SK-N-SH treated with all-trans-retinoic acid at 6 μM for 48 hours (cell line): ENCODE results near the gene MAPKAPK2.

Source experiments
- ARNTL ChIP-seq: fragments of 450-650 bp; formaldehyde crosslinking; IDR thresholded peaks from 2 replicates; pipeline ENCODE4 v1.5.0; 2020; ENCODE audit warnings: low read depth, mild to moderate bottlenecking, moderate library complexity, borderline replicate concordance
- CREB5 ChIP-seq: fragments of 250-450 bp; sonication (Bioruptor Pico); IDR thresholded peaks from 2 replicates; pipeline ENCODE4 v1.5.1; 2020; ENCODE audit warnings: low read depth, mild to moderate bottlenecking, moderate library complexity
- ESRRG ChIP-seq: fragments of 250-450 bp; sonication (Bioruptor Pico); IDR thresholded peaks from 2 replicates; pipeline ENCODE4 v1.6.1; 2021; ENCODE audit warnings: mild to moderate bottlenecking
- PATZ1 ChIP-seq: fragments of 250-450 bp; sonication (Bioruptor Pico); IDR thresholded peaks from 2 replicates; pipeline ENCODE4 v1.8.0; 2020; ENCODE audit warnings: mild to moderate bottlenecking, moderate library complexity, borderline replicate concordance
- RARB ChIP-seq: fragments of 250-450 bp; sonication (Bioruptor Pico); IDR thresholded peaks from 2 replicates; pipeline ENCODE4 v1.8.0; 2021; ENCODE audit warnings: mild to moderate bottlenecking, moderate library complexity
- ZNF8 ChIP-seq: fragments of 450-650 bp; formaldehyde crosslinking; IDR thresholded peaks from 2 replicates; pipeline ENCODE4 v1.5.0; 2020; ENCODE audit warnings: mild to moderate bottlenecking, moderate library complexity

- TF ChIP-seq PATZ1 (no peak), ZNF8 (no peak), RARB (CRISPR knock-in tag) (no peak), ESRRG (CRISPR knock-in tag) (no peak), CREB5 (no peak), ARNTL (CRISPR knock-in tag) (no peak)
Measured at GRCh38 chr1:206778031-206778430, 93.3 kb downstream of the MAPKAPK2 start.
